Stimulated activated CD4-positive, alpha-beta T cell treated with anti-CD3 and anti-CD28 coated beads, Interleukin-1b, Interleukin-23, amount 100 ng/mL, for 4 hours (primary cell): ENCODE results near the gene PLEKHN1.
"Not testable (repeated sequence)": the region's sequence is repeated elsewhere in the genome, so short reads cannot be mapped to it uniquely, and the experiment has no call there.

Source experiments
- DNase-seq, 2 donors: peaks; one replicate each; pipeline ENCODE4 v3.0.0-alpha.2; 2020; ENCODE audit warnings: low read depth in 2 of 2

The PLEKHN1 gene

DNA sequence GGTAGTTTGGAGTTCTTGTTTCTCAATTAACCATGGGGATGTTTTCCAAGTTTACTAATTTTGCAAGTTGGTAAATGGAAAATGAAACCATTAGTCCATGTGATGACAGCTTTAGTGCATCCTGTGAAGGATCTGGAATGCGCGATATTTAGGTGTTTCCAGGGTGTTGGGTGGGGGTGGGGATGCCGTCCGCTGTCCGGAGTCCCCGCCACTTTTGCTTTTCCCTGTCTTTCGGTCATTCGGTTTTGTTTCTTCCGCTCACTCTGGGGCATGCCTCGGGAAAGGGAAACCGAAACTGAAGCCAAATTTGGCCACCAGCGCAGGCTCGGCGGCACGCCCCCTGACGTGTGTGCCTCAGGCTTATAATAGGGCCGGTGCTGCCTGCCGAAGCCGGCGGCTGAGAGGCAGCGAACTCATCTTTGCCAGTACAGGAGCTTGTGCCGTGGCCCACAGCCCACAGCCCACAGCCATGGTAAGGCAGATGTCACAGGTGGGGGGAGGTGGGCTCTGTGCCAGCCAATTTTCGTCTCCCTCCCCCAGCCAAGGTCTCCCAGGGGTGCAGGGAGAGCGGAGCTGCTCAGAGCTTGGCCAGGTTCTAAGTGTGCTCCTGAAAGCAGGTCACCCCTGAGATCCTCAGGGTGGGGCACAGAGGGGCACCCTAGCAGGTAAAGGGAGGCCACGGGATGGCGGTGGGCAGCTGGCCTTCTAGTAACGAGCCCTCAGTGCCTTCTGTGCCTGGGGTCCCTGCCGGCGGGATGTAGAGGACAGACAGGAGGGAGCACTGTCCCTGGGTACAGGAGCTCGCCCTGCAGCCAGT lies 47.0 kb downstream of the PLEKHN1 start, which contains the start of gene ISG15:
Gene ISG15 (plus strand): TSS at position 393 of the 817 bp plus-strand sequence. CDS start 77 bp downstream, at position 470.
- peak; percentile 70 to 80 for DNase-seq

DNA sequence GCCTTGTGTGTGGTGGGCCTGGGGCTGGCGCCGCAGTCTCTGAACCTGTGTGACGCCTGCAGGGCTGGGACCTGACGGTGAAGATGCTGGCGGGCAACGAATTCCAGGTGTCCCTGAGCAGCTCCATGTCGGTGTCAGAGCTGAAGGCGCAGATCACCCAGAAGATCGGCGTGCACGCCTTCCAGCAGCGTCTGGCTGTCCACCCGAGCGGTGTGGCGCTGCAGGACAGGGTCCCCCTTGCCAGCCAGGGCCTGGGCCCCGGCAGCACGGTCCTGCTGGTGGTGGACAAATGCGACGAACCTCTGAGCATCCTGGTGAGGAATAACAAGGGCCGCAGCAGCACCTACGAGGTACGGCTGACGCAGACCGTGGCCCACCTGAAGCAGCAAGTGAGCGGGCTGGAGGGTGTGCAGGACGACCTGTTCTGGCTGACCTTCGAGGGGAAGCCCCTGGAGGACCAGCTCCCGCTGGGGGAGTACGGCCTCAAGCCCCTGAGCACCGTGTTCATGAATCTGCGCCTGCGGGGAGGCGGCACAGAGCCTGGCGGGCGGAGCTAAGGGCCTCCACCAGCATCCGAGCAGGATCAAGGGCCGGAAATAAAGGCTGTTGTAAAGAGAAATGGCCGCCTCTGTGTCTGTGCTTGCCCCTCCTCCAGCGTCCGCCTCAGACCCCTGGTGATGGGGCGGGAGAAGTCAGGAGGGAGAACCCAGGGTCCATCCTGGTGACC lies 47.8 kb downstream of the PLEKHN1 start:
- peak in 1 of 2 donors; percentile 27 for DNase-seq

DNA sequence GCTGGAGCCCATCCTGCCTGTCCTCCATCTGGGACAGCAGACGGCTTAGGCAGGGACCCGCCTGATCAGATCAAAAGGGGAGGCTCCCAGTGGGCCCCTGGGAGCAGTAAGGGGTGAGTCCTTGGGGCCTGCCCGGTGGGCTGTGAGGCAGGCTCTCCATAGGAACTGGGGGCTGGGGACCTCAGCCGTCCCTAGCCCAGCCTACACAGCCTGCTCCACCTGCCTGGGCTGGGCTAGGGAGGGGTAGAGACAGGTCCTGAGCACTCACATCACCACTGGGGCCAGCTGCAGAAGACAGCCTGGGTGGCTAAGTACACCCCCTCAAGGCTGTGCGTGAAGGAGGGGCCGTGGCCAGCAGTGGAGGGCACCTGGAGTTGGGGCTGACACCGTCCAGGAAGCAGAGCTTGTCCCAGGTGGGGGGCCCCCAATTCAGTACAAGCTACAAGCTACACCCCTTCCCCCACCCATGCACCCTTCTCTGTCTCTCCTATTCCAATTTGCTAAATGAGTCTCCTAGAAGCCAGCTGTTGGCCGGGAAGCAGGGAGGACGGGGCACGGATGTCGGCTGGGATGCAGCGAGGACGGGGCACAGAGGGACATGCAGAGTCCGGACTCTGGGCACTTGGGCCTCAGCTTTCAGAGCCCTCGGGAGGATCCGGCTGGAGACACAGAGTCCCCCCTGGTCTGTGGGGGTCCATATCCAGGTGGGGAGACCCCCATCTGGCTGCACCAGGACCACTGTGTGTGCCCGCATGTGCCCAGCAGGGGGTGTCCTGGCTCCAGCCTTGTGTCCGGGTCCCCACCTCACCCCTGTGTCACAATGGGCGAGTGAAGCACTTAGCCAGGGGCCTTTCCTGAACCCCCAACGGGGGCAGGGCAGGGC lies 48.8 kb downstream of the PLEKHN1 start:
- DNase-seq: no peak

DNA sequence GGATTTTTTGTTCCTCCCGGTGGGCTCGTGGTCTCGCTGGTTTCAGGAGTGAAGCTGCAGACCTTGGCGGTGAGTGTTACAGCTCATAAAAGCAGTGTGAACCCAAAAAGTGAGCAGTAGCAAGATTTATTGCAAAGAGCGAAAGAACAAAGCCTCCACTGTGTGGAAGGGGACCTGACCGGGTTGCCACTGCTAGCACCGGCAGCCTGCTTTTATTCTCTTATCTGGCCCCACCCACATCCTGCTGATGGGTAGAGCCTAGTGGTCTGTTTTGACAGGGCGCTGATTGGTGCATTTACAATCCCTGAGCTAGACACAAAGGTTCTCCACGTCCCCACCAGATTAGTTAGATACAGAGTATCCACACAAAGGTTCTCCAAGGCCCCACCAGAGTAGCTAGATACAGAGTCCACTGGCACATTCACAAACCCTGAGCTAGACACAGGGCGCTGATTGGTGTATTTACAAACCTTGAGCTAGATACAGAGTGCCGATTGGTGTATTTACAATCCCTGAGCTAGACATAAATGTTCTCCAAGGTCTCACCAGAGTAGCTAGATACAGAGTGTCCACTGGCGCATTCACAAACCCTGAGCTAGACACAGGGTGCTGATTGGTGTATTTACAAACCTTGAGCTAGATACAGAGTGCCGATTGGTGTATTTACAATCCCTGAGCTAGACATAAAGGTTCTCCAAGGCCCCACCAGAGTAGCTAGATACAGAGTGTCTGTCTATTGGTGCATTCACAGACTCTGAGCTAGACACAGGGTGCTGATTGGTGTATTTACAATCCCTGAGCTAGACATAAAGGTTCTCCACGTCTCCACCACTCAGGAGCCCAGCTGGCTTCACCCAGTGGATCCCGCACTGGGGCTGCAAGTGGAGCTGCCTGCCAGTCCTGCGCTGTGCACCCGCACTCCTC lies 51.4 kb downstream of the PLEKHN1 start:
- DNase-seq: not testable (repeated sequence)

DNA sequence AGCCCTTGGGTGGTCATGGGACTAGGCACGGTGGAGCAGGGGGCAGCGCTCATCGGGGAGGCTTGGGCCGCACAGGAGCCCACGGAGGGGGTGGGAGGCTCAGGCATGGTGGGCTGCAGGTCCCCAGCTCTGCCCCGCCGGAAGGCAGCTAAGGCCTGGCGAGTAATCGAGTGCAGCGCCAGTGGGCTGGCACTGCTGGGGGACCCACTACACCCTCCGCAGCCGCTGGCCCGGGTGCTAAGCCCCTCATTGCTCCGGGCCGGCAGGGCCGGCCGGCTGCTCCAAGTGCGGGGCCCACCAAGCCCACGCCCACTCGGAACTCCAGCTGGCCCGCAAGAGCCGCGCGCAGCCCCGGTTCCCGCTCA lies 52.0 kb downstream of the PLEKHN1 start:
- not testable (repeated sequence) for DNase-seq

DNA sequence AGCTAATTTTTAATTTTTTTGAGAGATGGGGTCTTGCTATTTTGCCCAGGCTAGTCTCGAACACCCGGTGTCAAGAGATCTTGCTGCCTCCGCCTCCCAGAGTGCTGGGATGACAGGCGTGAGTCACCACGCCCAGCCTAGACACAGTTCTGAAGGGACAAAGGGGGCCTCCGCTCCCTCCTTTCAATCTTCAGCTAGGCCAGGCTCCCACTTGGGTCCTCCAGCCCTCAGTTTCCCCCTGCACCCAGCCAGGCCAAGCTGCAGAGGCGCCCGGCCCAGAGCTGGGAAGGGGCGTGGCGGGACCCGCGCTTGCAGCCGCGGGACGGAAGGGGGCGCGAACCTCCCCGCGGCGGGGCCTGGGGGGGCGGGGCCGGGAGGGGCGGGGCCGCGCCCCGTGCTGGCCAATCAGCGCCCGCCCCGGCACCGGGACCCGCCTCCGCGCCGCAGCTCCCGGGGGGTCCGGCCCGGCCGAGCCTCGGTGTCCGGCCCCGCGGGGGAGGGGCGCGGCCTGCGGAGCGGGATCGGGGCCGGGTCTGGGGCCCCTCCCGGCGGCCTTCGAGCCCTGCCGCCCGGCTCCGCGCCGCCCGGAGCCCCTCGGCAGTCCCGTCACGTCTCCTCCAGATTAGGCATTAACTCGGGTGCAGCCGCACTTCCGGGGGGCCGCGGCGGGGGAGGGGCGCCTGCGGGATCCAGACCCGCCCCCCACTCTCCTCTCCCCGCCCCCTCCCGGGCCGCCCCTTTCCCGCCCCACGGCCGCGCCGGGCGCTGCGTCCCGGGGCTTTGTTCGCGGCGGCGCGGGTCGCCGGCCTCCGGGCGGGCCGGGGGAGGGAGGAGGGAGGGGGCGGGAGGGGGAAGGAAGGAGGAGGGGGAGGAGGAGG lies 53.1 kb downstream of the PLEKHN1 start:
- peak; percentile 69 to 82 for DNase-seq

DNA sequence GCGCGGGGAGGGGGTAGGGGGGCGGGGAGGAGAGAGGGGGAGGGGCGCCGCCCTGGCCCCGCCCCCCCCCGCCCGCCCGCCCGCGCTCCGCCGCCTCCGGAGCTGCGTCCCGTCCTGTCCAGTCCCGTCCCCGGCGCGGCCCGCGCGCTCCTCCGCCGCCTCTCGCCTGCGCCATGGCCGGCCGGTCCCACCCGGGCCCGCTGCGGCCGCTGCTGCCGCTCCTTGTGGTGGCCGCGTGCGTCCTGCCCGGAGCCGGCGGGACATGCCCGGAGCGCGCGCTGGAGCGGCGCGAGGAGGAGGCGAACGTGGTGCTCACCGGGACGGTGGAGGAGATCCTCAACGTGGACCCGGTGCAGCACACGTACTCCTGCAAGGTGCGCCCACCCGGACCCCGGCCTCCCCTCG lies 53.7 kb downstream of the PLEKHN1 start, which contains the start of gene AGRN:
Gene AGRN (plus strand): TSS at position 121 of the 405 bp plus-strand sequence. CDS start 53 bp downstream, at position 174.
- DNase-seq: peak in 1 of 2 donors; percentile 18

DNA sequence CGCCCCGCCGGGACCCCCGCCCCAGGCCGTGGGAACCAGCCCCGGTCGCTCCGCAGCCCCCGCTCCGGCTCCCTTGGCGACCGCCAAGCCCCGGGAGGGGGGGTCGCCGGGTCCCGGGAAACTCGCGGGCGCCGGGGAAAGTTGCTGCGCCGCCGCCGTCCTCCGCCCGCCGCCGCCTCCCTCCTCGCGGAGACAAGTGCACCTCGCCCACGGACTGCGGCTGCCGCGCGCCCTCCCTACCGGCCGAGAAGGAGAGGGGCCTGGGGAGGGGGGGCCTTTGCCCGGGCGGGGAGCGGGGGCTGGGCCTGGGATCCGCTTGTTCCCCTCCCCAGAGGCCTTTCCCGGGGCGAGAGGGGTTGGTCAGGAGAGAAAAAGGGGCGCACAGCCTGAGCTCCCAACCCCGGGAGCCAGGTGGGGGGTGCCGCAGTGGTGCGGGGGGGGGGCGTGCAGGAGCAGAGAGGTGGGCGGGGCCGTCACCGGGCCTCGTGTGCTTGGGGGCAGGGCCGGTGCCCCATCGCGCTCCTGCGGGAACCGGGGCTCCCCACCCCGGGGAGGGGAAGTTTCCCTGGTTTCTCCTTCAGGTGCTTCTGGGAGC lies 54.2 kb downstream of the PLEKHN1 start:
- peak; percentile 36 to 47 for DNase-seq

DNA sequence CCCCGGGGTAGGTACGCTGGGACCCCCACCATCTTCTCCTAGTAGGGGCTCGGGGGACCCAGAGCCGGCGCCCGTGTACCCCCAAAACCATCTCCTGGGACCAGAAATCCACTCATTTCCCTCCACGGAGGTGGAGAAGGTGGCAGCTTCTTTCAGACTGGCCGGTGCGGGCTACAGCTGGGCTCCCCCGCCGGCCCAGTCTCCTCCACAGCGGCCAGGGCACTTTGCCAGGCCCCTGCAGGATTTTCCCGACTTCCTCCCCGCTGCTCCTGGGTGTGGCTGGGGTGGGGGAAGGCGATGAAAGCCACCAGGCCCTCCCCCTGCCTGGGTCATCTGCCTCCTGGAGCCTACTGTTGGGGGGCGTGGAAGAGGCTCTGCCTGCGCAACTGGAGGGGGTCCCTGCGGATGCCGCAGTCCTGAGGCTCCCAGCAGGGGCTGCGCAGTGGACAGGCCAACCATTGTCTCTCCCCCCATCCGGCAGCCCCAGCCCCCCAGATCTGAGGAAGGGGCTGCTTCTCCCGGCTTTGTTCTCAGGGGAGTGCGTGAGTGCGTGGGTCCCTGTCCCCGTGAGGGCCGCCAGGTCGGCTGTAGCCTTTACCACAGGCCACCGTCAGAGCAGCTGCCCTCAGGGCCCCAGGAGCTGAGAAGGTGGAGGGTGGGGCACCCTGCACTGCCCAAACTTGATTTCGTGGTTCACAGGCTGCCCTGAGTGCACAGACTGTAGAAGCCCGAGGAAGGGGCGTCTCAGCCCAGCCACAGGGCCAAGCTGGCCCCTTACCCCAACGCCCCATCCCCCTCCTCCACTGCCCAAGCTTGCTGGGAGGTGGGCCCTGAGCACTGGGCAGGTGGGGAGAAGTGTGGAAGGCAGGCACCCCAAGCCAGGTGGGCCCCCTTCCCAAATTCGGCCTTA lies 55.0 kb downstream of the PLEKHN1 start:
- DNase-seq: no peak

DNA sequence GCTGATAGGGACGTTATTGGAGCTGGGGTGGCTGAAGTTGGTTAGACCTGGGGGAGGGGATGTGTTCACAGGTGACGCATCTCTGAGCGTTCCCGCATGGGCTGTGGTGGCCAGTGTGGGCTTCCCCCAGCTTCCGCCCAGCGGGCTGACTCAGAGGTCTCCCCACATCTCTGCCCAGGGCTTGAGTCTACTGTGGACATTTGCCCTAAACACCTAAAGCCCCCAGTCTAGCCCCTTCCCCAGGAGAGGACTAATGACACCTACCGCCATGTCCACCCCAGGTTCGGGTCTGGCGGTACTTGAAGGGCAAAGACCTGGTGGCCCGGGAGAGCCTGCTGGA lies 55.6 kb downstream of the PLEKHN1 start:
- no peak for DNase-seq

DNA sequence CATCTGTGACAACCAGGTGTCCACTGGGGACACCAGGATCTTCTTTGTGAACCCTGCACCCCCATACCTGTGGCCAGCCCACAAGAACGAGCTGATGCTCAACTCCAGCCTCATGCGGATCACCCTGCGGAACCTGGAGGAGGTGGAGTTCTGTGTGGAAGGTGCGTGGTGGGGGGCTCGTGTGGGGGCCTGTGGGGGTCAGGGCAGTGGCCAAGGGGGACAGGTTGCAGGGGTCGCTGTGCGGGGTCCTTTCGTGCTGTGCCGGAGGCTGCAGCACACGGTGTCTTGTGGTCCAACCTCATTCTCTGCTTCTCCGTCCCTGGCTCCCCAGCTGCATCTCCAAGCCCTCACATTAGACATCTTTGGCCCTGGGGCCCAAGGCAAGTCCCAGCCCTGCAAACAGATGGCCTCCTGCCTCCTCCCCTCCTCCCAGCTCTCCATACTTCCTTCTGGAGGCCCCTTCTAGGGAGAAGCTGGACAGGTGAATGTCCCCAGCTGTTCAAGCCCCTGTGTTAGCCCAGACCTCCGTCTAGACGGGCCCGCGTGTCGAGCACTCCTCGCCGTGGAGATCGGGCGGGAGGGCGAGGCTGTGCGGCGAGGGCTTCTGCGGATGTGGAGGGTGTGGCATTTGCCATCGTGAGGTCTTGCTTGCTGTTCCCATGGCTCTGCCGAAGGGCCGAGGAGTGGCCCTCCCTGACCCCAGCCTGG lies 56.2 kb downstream of the PLEKHN1 start:
- no peak for DNase-seq

DNA sequence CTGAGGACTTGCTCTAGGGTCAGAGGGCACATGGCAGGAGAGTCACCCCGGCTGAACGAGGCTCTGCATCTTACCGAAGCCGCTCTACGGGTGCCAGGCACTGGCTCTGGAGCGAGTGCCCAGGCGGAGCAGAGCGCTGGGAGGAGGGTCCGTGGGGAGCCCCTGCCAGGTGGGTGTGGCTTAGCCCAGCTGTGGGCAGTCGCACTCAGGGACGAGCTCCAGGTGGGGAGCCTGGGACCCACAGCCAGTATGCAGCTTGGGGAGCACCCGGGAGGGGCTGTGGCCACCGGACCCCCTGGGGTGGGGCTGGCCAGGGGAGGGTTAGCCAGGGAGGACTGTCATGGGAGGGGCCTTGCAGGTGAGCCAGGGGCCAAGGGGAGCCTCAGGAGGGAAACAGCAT lies 57.4 kb downstream of the PLEKHN1 start:
- no peak for DNase-seq

DNA sequence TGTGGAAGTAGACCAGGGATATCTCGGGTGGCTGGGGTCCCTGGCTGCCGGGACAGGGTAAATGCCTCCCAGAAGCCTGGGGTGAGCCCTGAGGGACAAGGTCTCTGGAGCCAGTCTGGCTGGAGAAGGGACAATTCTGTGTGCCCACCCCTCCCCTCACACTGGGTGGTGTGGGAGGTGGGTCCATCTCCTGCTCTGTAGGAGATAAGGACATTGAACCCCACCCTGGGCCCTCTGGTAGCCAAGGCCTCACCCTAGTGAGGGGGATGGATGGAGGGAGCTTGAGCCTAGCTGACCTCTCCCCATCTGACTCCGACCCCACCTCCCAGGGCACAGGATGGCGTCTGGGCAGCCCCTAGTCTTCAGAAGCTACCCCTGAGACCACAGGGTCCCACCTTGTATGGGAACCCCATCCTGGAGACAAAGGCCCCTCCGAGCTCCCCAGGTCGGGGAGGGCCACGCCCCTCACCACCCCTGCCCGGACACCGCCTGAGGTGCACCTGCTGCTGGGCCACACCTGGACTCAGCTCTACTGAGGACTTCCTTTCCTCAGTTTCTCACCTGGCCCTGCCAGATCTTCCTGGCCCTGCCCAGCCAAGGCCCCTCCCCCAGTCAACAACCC lies 58.0 kb downstream of the PLEKHN1 start:
- no peak for DNase-seq

DNA sequence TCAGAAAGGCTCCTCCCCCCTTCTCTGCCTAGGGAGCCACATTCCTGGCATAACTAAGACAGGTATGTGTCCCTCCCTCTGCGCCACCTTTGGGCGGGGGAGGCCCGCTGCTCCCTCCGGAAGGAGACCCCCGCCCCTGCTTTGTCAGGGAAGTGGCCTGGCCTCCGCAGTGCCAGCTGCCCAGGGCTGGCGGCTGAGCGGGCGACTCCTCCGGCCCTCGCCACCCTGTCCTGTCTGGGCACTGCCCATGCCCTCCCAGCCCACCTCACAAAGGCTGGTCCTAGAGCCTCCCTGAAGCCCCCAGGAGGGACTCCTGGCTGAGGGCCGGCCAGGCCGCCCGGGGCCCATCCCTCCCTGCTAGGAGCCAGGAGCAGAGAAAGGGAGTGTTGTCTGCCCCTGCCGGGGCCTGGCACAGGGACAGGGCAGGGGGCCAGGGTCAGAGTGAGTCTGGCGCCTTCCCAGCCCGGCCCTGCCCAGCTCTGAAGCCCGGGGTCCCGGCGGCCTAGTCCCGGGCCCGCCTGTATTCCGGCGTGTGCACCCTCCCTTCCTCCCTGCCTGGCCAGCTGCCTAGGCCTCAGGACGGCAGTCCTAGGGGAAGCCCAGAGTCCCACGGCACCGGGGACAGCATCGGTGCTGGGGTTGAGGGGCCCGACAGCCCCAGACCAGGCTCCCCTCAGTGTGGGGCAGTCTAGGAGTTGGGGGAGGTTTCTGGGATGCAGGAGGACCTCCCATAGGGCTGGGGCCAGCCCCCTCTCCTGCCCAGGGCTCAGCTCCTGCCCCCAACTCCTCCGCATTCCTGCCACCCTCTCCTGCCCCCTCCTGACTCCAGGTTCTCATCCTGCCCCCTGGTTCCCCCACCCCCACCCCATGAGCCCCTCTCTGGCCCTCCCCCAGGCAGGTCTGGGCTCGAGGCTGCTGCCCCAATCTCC lies 58.8 kb downstream of the PLEKHN1 start:
- no peak for DNase-seq
